Measurements from ENCODE around the gene TXNDC5.
"Not testable (repeated sequence)": the region's sequence is repeated elsewhere in the genome, so short reads cannot be mapped to it uniquely, and the experiment has no call there.

The TXNDC5 gene

DNA sequence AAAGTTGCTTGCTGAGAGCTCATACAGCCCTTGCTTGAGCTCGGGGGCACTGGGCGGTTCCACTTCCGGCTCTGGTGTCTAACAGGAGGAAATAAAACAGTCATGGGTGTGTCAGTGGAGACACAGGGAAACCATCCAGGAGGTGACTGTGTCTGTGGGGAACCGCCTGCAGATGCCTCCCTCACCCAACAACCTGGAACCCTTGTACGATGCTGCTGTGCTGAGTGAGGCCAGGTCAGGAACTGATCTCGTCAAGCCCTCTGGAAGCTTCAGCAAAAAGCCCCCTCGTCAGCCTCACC, 15.5 kb downstream of the TXNDC5 start:
- no peak for DNase-seq (ENCODE audit: low read depth)

DNA sequence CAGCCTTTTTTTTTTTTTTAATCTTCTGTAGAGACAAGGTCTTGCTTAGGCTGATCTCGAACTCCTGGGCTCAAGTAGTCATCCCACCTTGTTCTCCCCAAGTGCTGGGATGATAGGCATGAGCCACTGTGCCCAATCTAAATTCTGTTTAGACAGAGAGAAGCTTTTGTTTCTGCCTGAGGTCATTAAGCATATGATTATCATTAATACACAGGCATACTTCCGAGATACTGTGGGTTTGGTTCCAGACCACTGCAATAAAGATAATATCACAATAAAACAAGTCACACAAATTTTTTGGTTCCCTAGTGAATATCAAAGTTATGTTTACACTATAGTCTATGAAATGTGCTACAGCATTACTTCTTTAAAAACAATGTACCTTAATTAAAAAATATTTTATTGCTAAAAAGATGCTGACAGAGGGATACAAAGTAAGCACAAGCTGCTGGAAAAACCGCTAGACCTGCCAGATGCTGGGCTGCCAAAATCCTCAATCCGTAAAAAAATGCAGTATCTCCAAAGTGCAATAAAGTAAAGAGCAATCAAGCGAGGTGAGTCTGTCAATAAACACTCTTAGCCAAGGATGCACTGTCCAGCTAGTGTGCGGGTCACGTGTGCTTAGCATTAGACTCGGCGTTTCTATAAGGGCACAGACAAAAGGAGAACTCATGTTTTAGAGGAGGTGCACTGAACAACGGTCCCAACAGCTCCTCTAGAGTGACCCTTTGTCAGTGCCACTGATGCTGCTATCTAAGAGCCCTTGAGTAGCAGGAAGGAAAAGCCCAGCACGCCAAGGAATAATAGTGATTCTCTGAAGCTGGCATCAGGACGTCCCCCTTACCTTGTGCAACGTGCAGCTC, 16.1 kb downstream of the TXNDC5 start:
- no peak for DNase-seq (ENCODE audit: low read depth)

DNA sequence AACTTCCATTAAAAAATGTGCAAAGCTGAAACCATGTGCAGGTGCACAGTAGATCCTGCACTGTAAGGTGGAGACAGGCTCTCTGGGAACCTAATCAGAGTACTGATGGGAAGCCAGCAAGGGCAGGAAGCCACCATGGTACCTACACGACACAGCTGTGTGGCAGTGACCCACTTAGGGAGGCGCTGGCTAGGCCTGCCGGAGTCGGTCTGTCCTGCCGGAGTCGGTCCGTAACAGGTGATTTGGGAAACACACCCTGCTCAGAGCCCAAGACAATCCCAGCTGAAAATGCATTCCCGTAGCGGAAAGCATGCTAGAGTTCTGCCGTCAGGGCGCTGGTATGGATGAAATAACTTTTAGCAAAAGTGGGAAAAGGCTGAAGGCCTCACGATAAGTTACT, 17.2 kb downstream of the TXNDC5 start:
- DNase-seq (ENCODE audit: low read depth): no peak

DNA sequence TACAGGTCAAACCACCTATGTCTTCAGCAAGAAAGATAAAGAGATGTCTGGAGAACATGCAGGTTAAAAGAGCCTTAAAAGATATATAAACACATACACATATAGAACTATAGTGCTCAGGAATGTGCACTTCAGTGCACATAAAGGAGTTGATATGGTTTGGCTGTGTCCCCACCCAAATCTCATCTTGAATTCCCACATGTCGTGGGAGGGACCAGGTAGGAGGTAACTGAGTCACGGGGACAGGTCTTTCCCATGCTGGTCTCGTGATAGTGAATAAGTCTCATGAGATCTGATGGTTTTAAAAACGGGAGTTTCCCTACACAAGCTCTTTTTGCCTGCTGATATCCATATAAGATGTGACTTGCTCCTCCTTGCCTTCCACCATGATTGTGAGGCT, 18.2 kb downstream of the TXNDC5 start:
- DNase-seq (ENCODE audit: low read depth): not testable (repeated sequence)

DNA sequence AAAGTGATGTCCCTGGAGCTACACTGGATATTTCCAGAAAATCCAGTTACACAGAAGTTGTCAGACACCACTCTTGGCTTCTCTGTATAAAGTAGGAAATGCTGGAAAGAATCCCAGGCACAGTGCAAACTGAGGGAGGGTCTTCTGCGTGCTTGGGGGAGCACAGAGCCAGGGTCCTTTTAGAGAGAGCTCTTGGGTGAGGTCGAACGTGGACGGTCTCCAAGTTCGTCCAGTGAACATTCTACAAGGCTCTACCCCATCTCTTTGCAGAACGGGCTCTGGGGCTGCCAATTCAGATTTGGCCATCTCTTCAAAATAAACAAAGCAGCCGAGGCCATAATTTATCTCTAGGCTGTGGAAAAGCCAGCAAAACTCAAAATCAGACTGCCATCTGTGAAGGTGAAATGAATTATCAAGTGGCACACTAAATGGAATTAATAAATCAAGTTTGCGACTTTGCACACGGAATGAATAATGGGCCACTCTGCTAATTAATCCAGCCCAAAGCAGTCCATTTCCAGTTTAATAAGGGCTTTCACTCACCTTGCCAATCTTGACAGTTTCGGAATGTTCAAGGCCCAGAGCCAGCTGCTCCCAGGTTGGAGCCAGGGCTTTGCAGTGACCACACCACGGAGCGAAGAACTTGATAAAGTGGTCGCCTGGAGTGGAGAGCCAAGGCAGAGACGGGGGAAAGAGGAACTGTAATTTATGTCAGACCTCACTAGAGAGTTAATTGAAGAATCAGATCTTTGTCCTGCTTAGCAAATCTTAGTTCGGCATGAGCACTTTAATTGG, 19.3 kb downstream of the TXNDC5 start:
- DNase-seq (ENCODE audit: low read depth): no peak

DNA sequence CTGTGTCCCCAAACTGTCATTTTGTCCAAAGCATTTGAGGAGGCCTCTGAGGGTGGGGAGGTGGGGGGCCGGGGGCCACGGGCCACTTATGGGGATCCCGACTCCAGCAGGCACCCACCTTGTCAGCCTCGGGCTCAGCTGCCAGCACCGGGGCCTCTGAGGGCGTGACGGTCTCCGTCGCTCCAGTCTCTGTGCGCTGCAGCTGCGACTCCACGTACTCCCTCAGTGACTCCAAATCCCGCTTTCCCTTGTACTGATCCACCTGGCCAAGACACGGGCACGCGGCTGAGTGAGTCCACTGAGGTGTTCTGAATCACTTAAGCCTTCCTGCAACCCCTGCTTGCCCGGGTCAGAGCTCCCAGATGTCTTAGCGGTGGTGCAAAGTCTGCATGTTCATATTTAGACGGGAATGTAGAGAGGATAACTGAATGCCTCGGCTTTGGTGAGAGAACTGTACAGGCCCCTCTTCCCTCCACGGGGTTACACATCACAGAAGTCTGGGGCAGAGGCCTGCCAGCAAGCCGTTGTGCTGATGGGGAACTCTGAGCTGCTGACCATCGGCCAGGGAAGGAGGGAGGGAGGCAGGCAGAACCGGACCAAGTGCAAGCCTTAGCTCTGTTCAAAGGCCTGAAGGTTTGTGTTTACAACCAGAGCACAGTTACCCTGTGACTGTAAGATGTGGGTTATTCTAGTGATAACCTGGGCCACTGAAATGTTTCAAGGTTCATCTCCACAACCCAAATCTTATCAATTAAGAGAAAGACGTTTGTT, 21.8 kb downstream of the TXNDC5 start:
- no peak for DNase-seq (ENCODE audit: low read depth)

DNA sequence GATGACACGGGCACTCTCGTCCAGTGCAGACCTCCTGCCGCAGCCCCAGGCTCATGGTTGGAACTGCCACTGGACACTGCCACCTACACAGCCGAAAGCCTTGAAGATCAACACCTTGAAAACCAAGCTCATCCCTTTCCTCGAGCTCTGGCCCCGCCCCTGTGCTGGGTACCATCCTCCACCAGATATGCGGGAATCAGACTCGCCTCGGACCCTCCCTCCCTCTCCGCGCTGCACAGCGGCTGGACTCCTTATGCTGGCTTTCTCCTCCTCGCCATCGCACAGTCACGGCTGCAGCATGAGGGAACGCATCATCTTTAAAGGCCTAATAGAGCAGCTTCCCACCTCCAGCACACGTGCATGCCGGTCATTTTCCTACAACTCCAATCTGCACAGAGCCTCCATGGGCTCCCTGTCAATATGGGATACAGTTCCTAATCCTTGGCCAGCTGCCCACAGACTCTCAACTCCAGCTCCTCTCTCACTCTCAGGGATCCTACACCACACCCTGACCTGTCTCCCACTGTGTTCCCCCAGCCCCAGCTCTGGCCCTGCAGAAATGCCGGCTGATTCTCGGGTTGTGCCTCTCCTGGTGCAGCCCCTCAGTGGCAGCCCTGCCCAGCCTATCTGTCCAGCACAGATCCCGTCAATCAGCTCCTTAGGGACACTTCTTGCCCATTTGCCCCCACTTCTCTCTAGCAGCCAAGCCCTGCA, 23.2 kb downstream of the TXNDC5 start:
- DNase-seq (ENCODE audit: low read depth): no peak

DNA sequence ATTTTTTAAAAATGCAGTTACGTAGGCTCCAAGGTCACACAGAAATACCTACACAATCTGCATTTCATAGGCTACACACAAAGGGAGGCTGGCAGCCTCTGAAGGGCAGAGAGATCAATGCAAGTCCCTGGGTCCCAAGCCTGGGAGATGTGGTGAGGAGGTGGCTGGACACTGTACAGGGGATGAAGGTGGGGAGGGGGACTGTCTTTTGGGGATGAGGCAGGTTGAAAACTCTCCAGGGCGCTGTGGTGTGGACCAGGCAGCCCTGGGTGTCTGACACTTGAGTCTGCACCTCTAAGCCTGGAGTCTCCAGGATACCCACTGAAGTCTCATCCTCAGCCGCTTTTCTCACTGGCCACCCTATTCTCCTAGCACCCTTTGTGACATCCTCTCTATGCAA, 24.5 kb downstream of the TXNDC5 start:
- DNase-seq (ENCODE audit: low read depth): no peak

DNA sequence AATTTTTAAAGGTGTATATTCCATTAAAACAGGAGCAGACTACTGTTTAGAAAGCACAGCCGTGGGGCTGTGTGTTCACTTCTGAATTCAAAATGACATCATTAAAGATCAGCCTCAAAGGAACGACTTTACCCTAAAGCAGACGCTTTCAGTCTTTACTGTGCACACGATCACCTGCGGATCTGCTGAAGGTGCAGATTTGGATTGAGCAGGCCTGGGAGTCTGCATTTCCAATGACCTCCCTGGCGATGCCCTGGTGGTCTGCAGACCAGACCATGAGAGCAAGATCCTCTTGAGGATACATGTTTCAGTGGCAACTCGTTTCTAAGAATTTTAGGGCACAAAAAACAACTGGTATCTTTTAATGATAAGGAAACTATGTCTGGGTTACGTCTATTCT, 27.2 kb downstream of the TXNDC5 start:
- no peak for DNase-seq (ENCODE audit: low read depth)

DNA sequence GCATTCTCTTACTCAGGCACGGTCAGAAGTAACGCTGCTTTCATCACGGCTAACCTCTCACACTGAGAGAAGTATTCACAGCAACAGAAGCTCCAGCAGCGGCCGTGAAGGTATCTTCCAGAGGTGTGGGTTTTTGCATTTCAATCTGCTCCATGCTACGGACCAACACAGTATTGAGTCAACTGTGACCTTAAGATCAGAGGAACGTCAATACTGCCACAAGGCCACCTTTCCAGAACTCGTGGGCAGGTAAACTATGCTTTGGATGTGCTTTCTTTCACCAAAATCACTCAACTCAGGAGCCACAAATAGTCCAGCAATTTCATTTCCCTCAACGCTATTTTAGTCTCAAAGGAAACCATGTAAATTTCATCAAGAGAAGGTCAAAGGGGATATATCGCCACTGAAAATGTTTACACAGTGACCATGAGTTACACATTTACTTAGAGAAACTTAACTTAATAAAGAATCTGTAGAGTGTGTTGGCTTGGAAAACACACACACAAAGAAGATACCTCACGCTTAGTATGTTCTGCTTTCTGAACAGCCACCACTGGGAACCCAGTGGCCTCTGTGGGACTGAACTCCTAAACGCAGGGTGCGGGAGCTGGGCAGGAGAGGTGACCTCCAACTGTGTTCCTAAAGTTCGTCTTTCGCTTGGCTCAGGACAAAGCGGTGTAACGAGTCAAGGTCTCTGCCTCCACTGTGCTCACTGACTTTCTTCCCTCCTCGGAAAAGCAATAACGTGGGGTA, 27.9 kb downstream of the TXNDC5 start:
- no peak for DNase-seq (ENCODE audit: low read depth)

DNA sequence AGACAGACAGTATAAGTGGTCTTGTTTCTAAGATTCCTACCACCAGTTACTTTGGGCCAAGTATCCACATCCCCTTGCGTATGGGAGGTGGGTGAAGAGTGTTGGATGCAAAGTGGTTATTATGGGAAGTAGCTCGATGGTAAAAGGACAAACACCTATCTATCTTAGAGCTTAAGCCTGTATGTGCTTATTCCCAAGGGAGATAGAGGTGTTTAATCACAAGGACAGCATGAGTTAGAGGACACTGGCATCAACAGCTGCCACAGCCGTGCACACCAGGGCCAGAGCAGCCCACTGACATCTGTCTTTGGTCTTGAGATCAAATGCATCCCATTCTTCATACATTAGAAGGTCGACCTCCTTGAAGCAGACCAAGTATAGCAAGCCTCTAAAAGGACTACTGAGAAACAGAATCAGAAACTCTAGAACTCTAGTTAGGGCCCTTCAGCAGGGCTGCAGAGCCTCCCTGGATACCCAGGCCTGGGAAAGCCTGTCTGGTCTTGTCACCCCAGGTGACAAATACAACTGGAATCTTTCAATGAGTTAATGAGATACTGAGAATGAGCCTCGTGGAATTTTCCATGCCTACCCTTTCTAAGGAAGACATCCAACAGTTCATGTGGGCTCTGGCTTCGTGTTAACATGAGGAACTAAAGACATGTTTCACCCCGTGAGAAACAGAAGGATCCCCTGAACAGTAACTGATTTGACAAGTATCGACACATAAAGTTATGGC, 28.7 kb downstream of the TXNDC5 start:
- DNase-seq (ENCODE audit: low read depth): no peak

DNA sequence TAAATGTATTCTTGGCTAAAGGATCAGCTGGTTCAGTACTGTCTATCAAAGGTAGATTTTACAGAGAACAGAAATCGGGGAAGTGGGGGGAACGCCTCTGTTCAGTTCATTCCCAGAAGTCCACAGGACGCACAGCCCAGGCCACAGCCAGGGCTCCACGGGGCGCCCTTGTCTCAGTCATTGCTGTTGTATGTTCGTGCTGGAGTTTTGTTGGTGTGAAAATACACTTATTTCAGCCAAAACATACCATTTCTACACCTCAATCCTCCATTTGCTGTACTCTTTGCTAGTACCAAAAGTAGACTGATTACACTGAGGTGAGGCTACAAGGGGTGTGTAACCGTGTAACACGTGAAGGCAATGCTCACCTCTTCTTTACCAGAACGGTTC, 29.9 kb downstream of the TXNDC5 start:
- DNase-seq (ENCODE audit: low read depth): no peak

DNA sequence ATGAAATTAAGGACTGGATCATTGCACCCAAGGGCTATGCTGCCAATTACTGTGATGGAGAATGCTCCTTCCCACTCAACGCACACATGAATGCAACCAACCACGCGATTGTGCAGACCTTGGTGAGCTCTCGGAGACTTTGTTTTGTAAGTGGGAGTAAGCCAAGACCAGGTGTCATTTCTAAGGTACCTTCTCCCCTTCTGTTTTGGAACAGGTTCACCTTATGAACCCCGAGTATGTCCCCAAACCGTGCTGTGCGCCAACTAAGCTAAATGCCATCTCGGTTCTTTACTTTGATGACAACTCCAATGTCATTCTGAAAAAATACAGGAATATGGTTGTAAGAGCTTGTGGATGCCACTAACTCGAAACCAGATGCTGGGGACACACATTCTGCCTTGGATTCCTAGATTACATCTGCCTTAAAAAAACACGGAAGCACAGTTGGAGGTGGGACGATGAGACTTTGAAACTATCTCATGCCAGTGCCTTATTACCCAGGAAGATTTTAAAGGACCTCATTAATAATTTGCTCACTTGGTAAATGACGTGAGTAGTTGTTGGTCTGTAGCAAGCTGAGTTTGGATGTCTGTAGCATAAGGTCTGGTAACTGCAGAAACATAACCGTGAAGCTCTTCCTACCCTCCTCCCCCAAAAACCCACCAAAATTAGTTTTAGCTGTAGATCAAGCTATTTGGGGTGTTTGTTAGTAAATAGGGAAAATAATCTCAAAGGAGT, 30.4 kb downstream of the TXNDC5 start:
- no peak for DNase-seq (ENCODE audit: low read depth)

DNA sequence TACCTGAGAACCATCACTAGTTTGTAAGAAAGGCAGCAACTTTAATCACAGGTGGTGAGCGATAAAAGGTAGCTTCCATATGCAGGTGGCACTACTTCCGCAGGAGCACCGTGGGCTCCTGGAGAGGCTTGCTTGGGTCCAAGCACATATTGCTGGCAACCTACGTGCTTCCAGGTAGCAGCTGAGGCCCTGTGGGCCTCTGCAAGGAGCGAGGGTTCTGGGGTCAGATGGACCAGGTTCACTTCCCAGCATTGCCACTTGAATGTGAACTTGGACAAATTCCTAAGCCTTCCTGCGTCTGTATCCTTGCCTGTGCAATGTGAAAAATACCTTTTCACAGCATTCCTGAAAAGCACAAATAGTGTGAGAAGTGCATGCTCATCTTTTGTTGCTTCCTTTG, 31.0 kb downstream of the TXNDC5 start:
- DNase-seq (ENCODE audit: low read depth): no peak

DNA sequence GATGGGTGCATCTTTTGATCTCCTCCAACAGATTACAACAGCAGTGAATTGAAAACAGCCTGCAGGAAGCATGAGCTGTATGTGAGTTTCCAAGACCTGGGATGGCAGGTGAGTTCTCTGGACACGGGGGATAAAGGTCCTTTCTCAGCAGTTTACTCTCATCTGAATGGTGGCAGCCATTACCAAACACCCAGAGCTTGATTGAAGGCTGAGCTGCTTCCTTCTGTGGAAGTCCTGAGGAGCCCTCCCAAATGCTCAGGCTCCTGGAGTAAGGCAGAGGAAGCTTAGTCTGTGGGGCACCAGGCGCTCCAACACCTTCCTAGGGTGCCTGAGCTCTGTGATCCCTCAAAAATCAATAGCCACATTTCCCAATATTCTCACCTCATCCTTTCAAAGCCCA, 31.5 kb downstream of the TXNDC5 start:
- DNase-seq (ENCODE audit: low read depth): no peak

DNA sequence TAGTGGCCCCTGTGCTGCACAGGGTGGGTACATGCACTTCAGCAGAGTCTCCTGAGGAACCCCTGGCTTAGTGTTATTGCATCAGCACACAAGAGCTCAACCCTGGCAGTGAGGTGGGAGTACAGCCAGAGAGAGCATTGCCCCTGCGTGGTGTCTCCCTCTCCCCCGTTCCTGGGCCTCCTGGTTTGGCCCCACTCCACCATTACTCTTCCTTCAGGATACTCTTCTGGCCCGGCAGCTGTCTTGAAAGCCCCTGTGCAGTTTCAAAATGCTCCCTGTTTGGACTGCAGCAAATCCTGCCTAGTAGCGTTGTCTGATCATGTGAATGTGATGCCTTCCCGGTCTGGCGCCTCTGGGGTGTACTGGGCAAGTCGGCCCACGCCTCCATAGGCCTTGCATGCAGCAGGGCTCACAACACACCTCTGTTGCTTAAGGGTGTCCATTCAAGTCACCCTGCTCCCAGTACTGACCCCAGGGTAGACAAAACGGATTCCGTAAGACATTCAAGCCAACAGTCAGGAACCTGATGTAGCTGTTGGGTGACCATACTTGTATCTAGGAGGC, 32.1 kb downstream of the TXNDC5 start:
- DNase-seq (ENCODE audit: low read depth): no peak

DNA sequence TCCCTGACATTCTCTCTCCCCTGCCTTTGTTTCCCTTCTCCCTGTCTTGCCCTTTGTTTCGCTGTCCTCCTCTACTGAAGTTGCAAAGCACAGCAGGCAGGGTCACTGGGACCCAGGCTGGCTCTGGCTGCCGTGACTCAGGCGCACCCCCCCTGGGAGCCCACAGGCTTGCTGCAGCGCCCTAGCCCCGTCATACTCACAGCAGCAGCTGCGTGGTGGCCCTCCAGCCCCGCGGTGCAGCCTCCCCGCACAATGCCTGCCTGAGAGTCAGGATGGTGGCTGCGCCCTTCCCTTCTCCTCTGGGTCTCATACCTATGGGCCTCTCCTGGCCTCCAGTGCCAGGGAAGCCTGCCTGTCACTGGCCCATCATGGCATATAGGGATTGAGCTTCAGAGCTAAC, 41.7 kb downstream of the TXNDC5 start:
- DNase-seq (ENCODE audit: low read depth): no peak

DNA sequence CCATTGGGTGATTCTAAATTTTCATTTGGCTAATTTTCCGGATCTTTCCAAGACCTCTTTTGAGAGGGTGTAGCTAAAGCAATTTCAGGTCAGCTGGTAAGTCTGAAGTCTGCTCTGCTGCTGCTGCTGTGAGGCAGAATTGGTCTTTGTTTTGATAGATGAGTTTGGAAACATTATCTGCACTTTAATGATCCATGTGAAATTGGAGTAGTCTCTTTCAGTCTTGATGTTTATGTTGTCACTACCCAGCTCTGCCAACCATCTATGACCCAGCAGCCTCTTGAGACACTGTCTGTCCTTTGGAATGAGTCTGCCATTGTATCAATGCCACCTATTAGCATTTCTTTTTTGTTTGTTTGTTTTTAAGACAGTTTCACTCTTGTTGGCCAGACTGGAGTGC, 44.1 kb downstream of the TXNDC5 start:
- no peak for DNase-seq (ENCODE audit: low read depth)

DNA sequence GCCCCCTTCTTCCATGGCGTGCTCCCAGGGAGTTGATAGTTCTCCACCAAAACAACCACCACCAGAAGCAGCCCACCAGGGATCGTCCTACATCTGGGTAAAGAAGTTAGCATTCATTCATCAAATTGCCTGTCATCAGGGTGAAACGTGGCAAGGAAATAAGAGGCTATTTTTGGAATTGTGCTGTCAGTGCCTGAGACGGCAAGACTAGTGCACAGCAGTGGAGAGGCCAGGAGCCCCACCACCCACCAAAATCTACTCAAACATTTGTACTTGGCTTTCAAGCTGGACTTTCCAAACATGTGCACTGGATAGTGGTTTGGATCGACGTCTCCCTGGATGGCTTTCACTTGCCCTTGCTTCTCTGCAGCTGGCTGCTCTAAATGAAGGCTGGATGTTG, 44.8 kb downstream of the TXNDC5 start:
- no peak for DNase-seq (ENCODE audit: low read depth)

DNA sequence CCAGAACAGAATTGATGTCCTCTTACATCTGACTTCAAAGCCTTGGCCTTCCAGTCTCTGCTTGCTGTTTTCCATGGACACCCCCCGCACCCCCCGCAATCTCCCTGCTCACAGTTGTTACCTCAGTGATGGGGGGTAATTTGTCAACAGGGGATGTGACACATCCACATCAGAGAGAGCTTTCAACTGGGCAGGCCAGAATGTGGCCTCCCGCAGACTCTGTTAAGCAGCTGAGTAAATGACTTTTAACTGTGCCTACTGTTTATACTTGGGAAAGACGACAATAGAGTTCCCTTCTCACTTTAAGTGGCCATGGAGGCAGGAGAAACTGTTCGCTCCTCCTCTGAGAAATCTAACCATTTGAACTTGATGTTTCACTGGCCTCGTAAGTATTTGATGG, 51.0 kb downstream of the TXNDC5 start:
- no peak for DNase-seq (ENCODE audit: low read depth)
